SK-N-MC (cell line): ENCODE results near the gene MMRN2.
"Not testable (repeated sequence)": the region's sequence is repeated elsewhere in the genome, so short reads cannot be mapped to it uniquely, and the experiment has no call there.

Source experiments
- EZH2 ChIP-seq: fragments of 200-600 bp; sonication (generic); IDR thresholded peaks from one replicate; pipeline ENCODE4 v1.6.1; 2017; ENCODE audit warnings: antibody characterized with exemption
- FOXP2 ChIP-seq: optimal IDR thresholded peaks from 2 replicates; pipeline ENCODE3; 2011; ENCODE audit warnings: mild to moderate bottlenecking, moderate library complexity; ENCODE audit not compliant: insufficient read depth; ENCODE audit errors: extremely low read length, control extremely low read depth
- POLR2AphosphoS5 ChIP-seq: IDR thresholded peaks from 2 replicates; pipeline ENCODE4 v1.6.1; 2012; ENCODE audit warnings: mild to moderate bottlenecking, low read depth, low read length, borderline replicate concordance

- TF ChIP-seq FOXP2, POLR2AphosphoS5, EZH2: not testable (repeated sequence)
Observed at GRCh38 chr10:86947806-86948205, 9.6 kb downstream of the MMRN2 start.
